ENCODE results near the gene RAB11FIP2. TPM values are rescaled to one million over a fixed set of nuclear protein-coding genes. Genes with fewer than 3 reads are reported as not detected.

The RAB11FIP2 gene
- total RNA-seq, 1 donor from 2014 or later, result 121 TPM

GRCh38 chr10:117983961-117984360 lies 62.8 kb downstream of the RAB11FIP2 start:
- DNase-seq (ENCODE audit: low spot score), result no peak

GRCh38 chr10:117980755-117981702 lies 65.7 kb downstream of the RAB11FIP2 start:
- DNase-seq (ENCODE audit: low spot score), result no peak

- no peak for DNase-seq (ENCODE audit: low spot score)
These were observed 66.5 kb downstream of the RAB11FIP2 start for GRCh38 chr10:117980216-117980615.

- DNase-seq (ENCODE audit: low spot score), result peak; percentile 59
These were observed 74.4 kb downstream of the RAB11FIP2 start for GRCh38 chr10:117972168-117972837.

GRCh38 chr10:117970962-117971361 lies 75.8 kb downstream of the RAB11FIP2 start:
- no peak for DNase-seq (ENCODE audit: low spot score)

GRCh38 chr10:117969592-117969991 lies 77.1 kb downstream of the RAB11FIP2 start:
- DNase-seq (ENCODE audit: low spot score), result no peak

GRCh38 chr10:117968354-117969182 lies 78.2 kb downstream of the RAB11FIP2 start:
- no peak for DNase-seq (ENCODE audit: low spot score)

- no peak for DNase-seq (ENCODE audit: low spot score)
These were observed 79.5 kb downstream of the RAB11FIP2 start for GRCh38 chr10:117967149-117967650.

- no peak for DNase-seq (ENCODE audit: low spot score)
These were observed 80.8 kb downstream of the RAB11FIP2 start for GRCh38 chr10:117965984-117966383.

GRCh38 chr10:117964536-117964935 lies 82.2 kb downstream of the RAB11FIP2 start:
- peak; percentile 14 for DNase-seq (ENCODE audit: low spot score)

GRCh38 chr10:117960345-117960935 lies 86.3 kb downstream of the RAB11FIP2 start:
- no peak for DNase-seq (ENCODE audit: low spot score)

GRCh38 chr10:117956972-117957371 lies 89.8 kb downstream of the RAB11FIP2 start:
- no peak for DNase-seq (ENCODE audit: low spot score)

GRCh38 chr10:117955176-117955575 lies 91.6 kb downstream of the RAB11FIP2 start:
- DNase-seq (ENCODE audit: low spot score), result no peak

Data from umbilical cord (tissue), 2 donors.